AG09309 (cell line): ENCODE data around the gene RWDD2A.

Experiments used
- DNase-seq: peaks from one replicate; pipeline ENCODE4 v3.0.0-alpha.2; 2010; ENCODE audit warnings: low read depth
- H3K4me3 ChIP-seq: 2 replicates; pipeline ENCODE4 v1.5.1; 2011; ENCODE audit warnings: mild to moderate bottlenecking, low read depth, low read length, moderate library complexity; ENCODE audit not compliant: control insufficient read depth
- CTCF ChIP-seq: IDR thresholded peaks from 2 replicates; pipeline ENCODE4 v1.5.1; 2011; ENCODE audit warnings: mild to moderate bottlenecking, low read depth, low read length, inconsistent platforms; ENCODE audit not compliant: insufficient read depth, control insufficient read depth; ENCODE audit errors: missing control alignments

RWDD2A gene

GRCh38 chr6:83193747-83194566 is 800 bp downstream of the RWDD2A start:
- TF ChIP-seq CTCF: no peak
- H3K4me3 ChIP-seq: peak overlapping the region; percentile 88
- no peak for DNase-seq

DNA sequence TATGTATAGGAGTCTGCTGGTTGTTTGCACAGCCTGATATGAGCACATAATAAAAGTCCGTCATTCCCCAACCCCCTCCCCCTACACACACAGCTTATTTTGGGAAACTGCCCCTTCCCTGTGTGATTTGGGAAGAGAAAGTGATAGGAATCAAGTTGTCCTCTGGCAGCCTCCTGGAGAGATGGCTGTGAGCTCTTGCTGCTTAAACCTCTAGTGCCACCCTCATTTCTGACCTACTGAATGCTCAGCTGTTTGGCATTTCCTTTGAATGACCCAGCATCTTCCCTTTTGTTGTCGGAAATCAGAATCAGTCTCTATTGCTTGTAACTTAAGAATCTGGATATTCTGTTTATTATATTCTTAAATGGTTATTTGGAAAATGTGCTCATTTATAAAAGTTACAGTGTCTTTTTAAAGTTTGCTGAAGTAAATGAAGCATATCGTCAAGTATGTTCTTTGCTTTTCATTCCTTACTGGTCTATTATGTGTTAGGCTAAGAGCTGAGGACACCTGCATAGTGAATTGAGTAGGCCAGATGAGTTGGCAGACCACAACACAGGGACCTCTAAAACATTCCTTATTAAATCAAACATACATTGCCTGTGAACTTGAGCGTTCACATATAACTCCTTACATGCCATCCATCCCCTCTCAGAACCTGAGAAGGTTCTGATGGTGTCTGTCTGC is 5.5 kb downstream of the RWDD2A start:
- no peak overlapping the region for H3K4me3 ChIP-seq
- DNase-seq: no peak
- TF ChIP-seq CTCF: no peak

DNA sequence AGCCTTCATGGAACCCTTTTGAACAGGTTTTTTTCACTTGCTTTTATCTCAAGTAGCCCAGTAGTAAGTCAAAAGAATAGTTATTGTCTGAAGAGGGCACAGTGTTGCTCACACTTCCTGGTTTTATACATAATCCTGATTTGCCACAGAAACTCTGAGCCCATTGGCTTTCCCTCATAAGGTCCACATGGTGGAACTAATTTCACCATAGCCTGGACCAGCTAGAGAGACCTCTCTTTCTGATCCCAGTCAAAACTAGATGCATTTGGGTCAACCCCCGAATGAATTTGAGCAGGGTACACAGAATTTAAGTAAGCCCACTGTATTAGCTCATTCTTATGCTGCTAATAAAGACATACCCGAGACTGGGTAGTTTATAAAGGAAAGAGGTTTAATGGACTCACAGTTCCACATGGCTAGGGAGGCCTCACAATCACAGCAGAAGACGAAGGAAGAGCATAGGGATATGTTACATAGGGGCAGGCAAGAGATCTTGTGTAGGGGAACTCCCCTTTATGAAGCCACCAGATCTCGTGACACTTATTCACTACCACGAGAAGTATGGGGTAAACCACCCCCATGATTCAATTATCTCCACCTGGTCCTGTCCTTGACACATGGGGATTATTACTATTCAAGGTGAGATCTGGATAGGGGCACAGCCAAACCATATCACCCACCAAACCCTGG is 6.2 kb downstream of the RWDD2A start:
- DNase-seq: no peak
- H3K4me3 ChIP-seq: no peak overlapping the region
- no peak for TF ChIP-seq CTCF

- H3K4me3 ChIP-seq: no peak overlapping the region
- TF ChIP-seq CTCF: no peak
- no peak for DNase-seq
Measured at GRCh38 chr6:83199863-83200225, 6.7 kb downstream of the RWDD2A start.

DNA sequence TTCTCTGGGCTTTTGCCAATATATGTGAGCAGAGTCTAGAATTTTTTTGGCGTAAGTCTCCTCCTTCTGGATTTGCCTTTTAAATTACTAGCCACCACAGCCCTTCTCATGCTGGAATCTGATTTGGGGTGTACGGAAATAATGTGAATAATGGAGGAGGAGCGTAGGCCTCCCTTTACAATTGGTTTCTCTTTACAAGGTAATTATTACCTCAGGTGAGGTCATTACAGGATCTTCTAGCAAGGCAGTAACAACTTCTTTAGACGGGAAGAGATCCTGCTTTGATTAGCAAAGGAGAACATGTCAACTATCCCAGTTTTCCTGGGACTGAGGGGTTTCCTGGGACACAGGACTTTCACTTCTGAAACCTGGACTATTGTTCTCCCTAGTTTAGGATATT is 8.9 kb downstream of the RWDD2A start:
- no peak overlapping the region for H3K4me3 ChIP-seq
- no peak for TF ChIP-seq CTCF
- DNase-seq: no peak

DNA sequence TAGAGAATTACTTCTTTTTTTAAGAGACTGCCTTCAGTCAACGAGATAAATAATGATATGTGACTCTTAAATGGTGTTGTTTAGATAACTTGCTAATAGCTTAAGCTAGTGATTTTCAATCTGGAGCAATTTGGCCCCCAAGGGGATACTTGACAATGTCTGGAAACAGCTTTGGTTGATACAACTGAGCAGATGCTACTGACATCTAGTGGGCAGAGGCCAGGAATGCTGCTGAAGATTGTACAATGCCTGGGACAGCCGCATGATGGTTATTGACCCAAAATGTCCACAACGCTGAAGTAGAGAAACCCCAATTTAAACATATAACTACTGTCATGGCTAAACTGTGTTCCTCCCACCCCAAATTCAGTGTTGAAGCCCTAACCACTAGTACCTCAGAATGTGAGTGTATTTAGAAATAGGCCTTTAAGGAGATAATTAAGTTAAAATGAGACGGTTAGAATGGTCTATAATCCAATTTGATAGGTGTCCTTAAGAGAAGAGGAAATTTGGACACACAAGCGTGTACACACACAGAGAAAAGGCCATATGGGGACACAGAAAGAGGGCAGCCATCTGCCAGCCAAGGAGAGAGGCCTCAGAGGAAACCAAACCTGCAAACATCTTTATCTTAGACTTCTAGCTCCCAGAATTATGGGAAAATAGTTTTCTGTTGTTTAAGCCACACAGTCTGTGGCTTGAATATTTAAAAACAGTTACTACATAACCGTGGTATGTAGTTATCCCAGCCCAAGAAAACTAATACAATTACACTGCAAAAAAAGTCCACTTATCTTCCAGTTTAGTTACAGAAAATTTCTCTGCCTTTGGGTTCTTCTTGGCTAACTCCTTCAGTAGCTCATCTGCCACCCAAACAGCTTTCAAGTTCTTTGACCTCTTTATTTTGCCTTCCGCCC is 22.2 kb downstream of the RWDD2A start:
- DNase-seq: peak; percentile 50
- peak; percentile 93 for TF ChIP-seq CTCF
- no peak overlapping the region for H3K4me3 ChIP-seq
